Measurements from ENCODE around the gene NAB1. TPM values are rescaled to one million over a fixed set of nuclear protein-coding genes. Genes with fewer than 3 reads are reported as not detected.

Gene NAB1
- total RNA-seq, 1 experiment from 2014 or later, result 17.0 TPM

GRCh38 chr2:190716176-190716807 lies 67.4 kb downstream of the NAB1 start:
- Histone ChIP-seq H3K79me2 (ENCODE audit: low read depth) (no peaks in the 10 kb centered on the region), H3K9me3 (ENCODE audit: insufficient read depth, low read depth) (no peaks in the 10 kb centered on the region), H3K27me3 (ENCODE audit: insufficient read depth, low read depth) (no peaks in the 10 kb centered on the region), H3K4me1 (replicated peaks; ENCODE audit: insufficient read depth) (peaks cover 27% of the 10 kb centered on the region), H3K36me3 (ENCODE audit: low read depth) (no peaks in the 10 kb centered on the region), H3F3A (ENCODE audit: insufficient read depth, low read depth) (peaks cover 19% of the 10 kb centered on the region), H3K4me2 (no peak overlapping the region), H3K9me2 (ENCODE audit: insufficient read depth) (no peaks in the 10 kb centered on the region), H4K20me1 (ENCODE audit: insufficient read depth) (no peaks in the 10 kb centered on the region), H3K27ac (no peak overlapping the region), H2AFZ (no peak overlapping the region), H3K4me3 (no peak overlapping the region)
- DNase-seq, result no peak
- TF ChIP-seq CTCF (conservative IDR thresholded peaks at IDR 0.05) (no peak), EZH2 (IDR thresholded peaks at IDR 0.05; ENCODE audit: low read depth) (no peak)
- intact Hi-C loops (cut with micrococcal nuclease; ENCODE audit: unreplicated experiment), result no loop called here
- CTCF ChIA-PET, result no interaction called here
- POLR2A ChIA-PET (ENCODE audit: unreplicated experiment), result no interaction called here
- no TSS peak for BruUV-seq (replicated peaks)

GRCh38 chr2:190717306-190717705 lies 68.4 kb downstream of the NAB1 start:
- peaks cover 19% of the 10 kb centered on the region for H3F3A ChIP-seq (ENCODE audit: insufficient read depth, low read depth)
- H3K27ac ChIP-seq, result no peak overlapping the region
- peaks cover 27% of the 10 kb centered on the region for H3K4me1 ChIP-seq (replicated peaks; ENCODE audit: insufficient read depth)
- CTCF ChIA-PET, result interaction anchor here (0.6 kb wide), 1 partner anchor 28 kb away, joined by 5 read pairs; no protein-coding TSS in a partner anchor
- H3K4me2 ChIP-seq, result no peak overlapping the region
- H3K9me2 ChIP-seq (ENCODE audit: insufficient read depth), result no peaks in the 10 kb centered on the region
- no peak overlapping the region for H3K4me3 ChIP-seq
- no peak for DNase-seq
- no peak overlapping the region for H2AFZ ChIP-seq
- H4K20me1 ChIP-seq (ENCODE audit: insufficient read depth), result no peaks in the 10 kb centered on the region
- TF ChIP-seq EZH2 (IDR thresholded peaks at IDR 0.05; ENCODE audit: low read depth) (no peak), CTCF (conservative IDR thresholded peaks at IDR 0.05) (no peak)
- H3K27me3 ChIP-seq (ENCODE audit: insufficient read depth, low read depth), result no peaks in the 10 kb centered on the region
- H3K9me3 ChIP-seq (ENCODE audit: insufficient read depth, low read depth), result no peaks in the 10 kb centered on the region
- intact Hi-C loops (cut with micrococcal nuclease; ENCODE audit: unreplicated experiment), result no loop called here
- BruUV-seq (replicated peaks), result no TSS peak
- no peaks in the 10 kb centered on the region for H3K79me2 ChIP-seq (ENCODE audit: low read depth)
- POLR2A ChIA-PET (ENCODE audit: unreplicated experiment), result no interaction called here
- H3K36me3 ChIP-seq (ENCODE audit: low read depth), result no peaks in the 10 kb centered on the region

DNA sequence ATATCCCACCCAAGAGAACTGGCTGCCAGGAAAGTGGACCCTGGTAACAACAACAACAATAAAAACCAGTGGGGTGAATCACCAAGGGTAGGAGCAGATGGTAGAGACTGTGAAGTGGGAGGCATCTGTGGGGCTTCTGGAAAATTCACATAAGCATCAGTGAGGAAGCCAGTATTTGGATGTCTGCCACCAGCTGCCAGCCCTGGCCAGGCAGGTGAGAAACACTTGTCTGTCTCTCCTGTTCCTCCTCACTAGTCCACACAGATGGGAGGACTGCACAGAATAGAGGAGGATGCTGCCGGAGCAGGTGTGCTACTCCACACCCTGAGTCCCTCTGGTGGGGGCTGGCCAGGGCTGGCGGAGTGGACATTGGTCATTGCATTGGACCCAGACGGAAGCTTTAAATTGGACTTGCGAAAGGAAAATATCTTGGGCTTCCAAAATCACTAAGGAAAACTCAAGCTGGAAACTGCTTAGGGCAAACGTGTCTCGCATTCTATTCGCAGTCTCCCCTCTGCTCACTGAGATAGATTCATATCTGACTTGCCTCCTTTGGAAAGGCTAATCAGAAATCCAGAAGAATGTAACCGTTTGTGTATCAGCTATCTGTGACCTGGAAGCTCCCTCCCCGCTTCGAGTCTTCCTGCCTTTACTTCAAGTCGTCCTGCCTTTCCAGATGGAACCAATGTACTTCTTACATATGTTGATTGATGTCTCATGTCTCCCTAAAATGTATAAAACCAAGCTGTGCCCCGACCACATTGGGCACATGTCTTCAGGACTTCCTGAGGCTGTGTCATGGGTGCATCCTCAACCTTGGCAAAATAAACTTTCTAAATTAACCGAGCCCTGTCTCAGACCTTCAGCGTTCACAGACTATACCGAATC lies 69.1 kb downstream of the NAB1 start:
- no peaks in the 10 kb centered on the region for H3K9me2 ChIP-seq (ENCODE audit: insufficient read depth)
- no peaks in the 10 kb centered on the region for H4K20me1 ChIP-seq (ENCODE audit: insufficient read depth)
- H3F3A ChIP-seq (ENCODE audit: insufficient read depth, low read depth), result peaks cover 19% of the 10 kb centered on the region
- peak overlapping the region; percentile 90 for H3K27ac ChIP-seq
- H3K36me3 ChIP-seq (ENCODE audit: low read depth), result no peaks in the 10 kb centered on the region
- TF ChIP-seq EZH2 (IDR thresholded peaks at IDR 0.05; ENCODE audit: low read depth), result no peak
- no peak for TF ChIP-seq CTCF (conservative IDR thresholded peaks at IDR 0.05)
- no peaks in the 10 kb centered on the region for H3K79me2 ChIP-seq (ENCODE audit: low read depth)
- no peak for DNase-seq
- intact Hi-C loops (cut with micrococcal nuclease; ENCODE audit: unreplicated experiment), result loop anchor here (2.0 kb wide), 1 partner anchor 49 kb away; no protein-coding TSS in a partner anchor
- no peak overlapping the region for H3K4me3 ChIP-seq
- peaks cover 27% of the 10 kb centered on the region for H3K4me1 ChIP-seq (replicated peaks; ENCODE audit: insufficient read depth)
- CTCF ChIA-PET, result no interaction called here
- POLR2A ChIA-PET (ENCODE audit: unreplicated experiment), result interaction anchor here (0.6 kb wide), 1 partner anchor 138 kb away, joined by 3 read pairs; no protein-coding TSS in a partner anchor
- H2AFZ ChIP-seq, result no peak overlapping the region
- no TSS peak for BruUV-seq (replicated peaks)
- no peaks in the 10 kb centered on the region for H3K9me3 ChIP-seq (ENCODE audit: insufficient read depth, low read depth)
- H3K4me2 ChIP-seq, result peak overlapping the region; percentile 66
- H3K27me3 ChIP-seq (ENCODE audit: insufficient read depth, low read depth), result no peaks in the 10 kb centered on the region

All from PC-9 (cell line).